ENCODE data around the gene SERPINA3. TPM values are rescaled to one million over a fixed set of nuclear protein-coding genes. Genes with fewer than 3 reads are reported as not detected.

The SERPINA3 gene
- total RNA-seq, 1 donor from 2014 or later = not detected

DNA sequence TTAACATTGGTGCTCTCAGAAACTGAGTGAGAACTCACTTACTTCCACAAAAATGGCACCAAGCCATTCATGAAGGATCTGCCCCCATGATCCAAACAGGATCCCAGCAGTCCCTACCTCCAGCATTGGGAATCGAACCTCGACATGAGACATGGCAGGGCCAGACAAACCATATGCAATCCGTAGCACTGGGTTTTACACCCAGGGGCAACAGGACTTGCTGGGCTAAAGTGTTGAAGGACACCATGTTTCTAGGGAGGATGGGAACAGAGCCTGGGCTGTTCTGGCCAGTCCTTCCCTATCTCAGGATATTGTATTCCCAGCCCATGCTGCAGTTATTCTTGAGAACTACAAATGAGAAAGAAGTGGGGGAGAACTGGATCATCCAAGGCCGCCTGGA is 36.6 kb downstream of the SERPINA3 start:
- no peak overlapping the region for H3K4me2 ChIP-seq
- H3K36me3 ChIP-seq = no peaks in the 10 kb centered on the region
- no peak for DNase-seq (ENCODE audit: low spot score)
- Mint-ChIP-seq H3K4me1 (peaks cover 15% of the 10 kb centered on the region), H3K27me3 (ENCODE audit: insufficient read depth, low read depth) (peaks cover 4% of the 10 kb centered on the region), H3K9me3 (peaks cover 6% of the 10 kb centered on the region), H3K27ac (no peak overlapping the region), H3K4me3 (no peak overlapping the region), H3K36me3 (no peaks in the 10 kb centered on the region)
- no peaks in the 10 kb centered on the region for H3K9me3 ChIP-seq (ENCODE audit: low read depth)
- no peak overlapping the region for H2AFZ ChIP-seq (replicated peaks)
- H3K79me2 ChIP-seq (ENCODE audit: low read depth) = no peaks in the 10 kb centered on the region
- no peaks in the 10 kb centered on the region for H3K27me3 ChIP-seq
- TF ChIP-seq, protein P1, sequence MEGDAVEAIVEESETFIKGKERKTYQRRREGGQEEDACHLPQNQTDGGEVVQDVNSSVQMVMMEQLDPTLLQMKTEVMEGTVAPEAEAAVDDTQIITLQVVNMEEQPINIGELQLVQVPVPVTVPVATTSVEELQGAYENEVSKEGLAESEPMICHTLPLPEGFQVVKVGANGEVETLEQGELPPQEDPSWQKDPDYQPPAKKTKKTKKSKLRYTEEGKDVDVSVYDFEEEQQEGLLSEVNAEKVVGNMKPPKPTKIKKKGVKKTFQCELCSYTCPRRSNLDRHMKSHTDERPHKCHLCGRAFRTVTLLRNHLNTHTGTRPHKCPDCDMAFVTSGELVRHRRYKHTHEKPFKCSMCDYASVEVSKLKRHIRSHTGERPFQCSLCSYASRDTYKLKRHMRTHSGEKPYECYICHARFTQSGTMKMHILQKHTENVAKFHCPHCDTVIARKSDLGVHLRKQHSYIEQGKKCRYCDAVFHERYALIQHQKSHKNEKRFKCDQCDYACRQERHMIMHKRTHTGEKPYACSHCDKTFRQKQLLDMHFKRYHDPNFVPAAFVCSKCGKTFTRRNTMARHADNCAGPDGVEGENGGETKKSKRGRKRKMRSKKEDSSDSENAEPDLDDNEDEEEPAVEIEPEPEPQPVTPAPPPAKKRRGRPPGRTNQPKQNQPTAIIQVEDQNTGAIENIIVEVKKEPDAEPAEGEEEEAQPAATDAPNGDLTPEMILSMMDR (IDR thresholded peaks at IDR 0.05) = no peak
- no peak for TF ChIP-seq EZH2 (IDR thresholded peaks at IDR 0.05)
- no peak for TF ChIP-seq EZH2phosphoT487 (IDR thresholded peaks at IDR 0.05)
- no peaks in the 10 kb centered on the region for H4K20me1 ChIP-seq (ENCODE audit: low read depth)
- H3K4me3 ChIP-seq = no peak overlapping the region
- no peaks in the 10 kb centered on the region for H3F3A ChIP-seq (ENCODE audit: low read depth)
- H3K9ac ChIP-seq = no peak overlapping the region
- no peak overlapping the region for H3K27ac ChIP-seq
- no peaks in the 10 kb centered on the region for H3K4me1 ChIP-seq

- Histone ChIP-seq H3K4me3 (no peak overlapping the region), H3K4me2 (no peak overlapping the region), H4K20me1 (ENCODE audit: low read depth) (no peaks in the 10 kb centered on the region), H2AFZ (replicated peaks) (no peak overlapping the region), H3K27ac (no peak overlapping the region), H3K9ac (no peak overlapping the region), H3K4me1 (no peaks in the 10 kb centered on the region), H3K27me3 (no peaks in the 10 kb centered on the region), H3F3A (ENCODE audit: low read depth) (no peaks in the 10 kb centered on the region), H3K36me3 (no peaks in the 10 kb centered on the region), H3K79me2 (ENCODE audit: low read depth) (no peaks in the 10 kb centered on the region), H3K9me3 (ENCODE audit: low read depth) (no peaks in the 10 kb centered on the region)
- no peaks in the 10 kb centered on the region for H3K36me3 Mint-ChIP-seq
- H3K27me3 Mint-ChIP-seq (ENCODE audit: insufficient read depth, low read depth) = peaks cover 2% of the 10 kb centered on the region
- no peak overlapping the region for H3K27ac Mint-ChIP-seq
- H3K4me3 Mint-ChIP-seq = no peak overlapping the region
- peaks cover 5% of the 10 kb centered on the region for H3K9me3 Mint-ChIP-seq
- TF ChIP-seq EZH2 (IDR thresholded peaks at IDR 0.05) (no peak), EZH2phosphoT487 (IDR thresholded peaks at IDR 0.05) (no peak)
- TF ChIP-seq, protein P1 (IDR thresholded peaks at IDR 0.05) = no peak
- peaks cover 8% of the 10 kb centered on the region for H3K4me1 Mint-ChIP-seq
- no peak for DNase-seq (ENCODE audit: low spot score)
Observed at GRCh38 chr14:94649543-94650443, 37.6 kb downstream of the SERPINA3 start.

GRCh38 chr14:94650444-94650775 is 38.2 kb downstream of the SERPINA3 start:
- no peaks in the 10 kb centered on the region for H3K36me3 Mint-ChIP-seq
- no peak overlapping the region for H3K4me2 ChIP-seq
- peaks cover 5% of the 10 kb centered on the region for H3K9me3 Mint-ChIP-seq
- peaks cover 2% of the 10 kb centered on the region for H3K27me3 Mint-ChIP-seq (ENCODE audit: insufficient read depth, low read depth)
- H3K4me1 Mint-ChIP-seq = peaks cover 8% of the 10 kb centered on the region
- no peak for DNase-seq (ENCODE audit: low spot score)
- no peaks in the 10 kb centered on the region for H4K20me1 ChIP-seq (ENCODE audit: low read depth)
- no peaks in the 10 kb centered on the region for H3K9me3 ChIP-seq (ENCODE audit: low read depth)
- H3K4me1 ChIP-seq = no peaks in the 10 kb centered on the region
- H3K79me2 ChIP-seq (ENCODE audit: low read depth) = no peaks in the 10 kb centered on the region
- no peaks in the 10 kb centered on the region for H3F3A ChIP-seq (ENCODE audit: low read depth)
- H2AFZ ChIP-seq (replicated peaks) = no peak overlapping the region
- H3K27ac Mint-ChIP-seq = no peak overlapping the region
- no peaks in the 10 kb centered on the region for H3K36me3 ChIP-seq
- no peak overlapping the region for H3K4me3 ChIP-seq
- H3K4me3 Mint-ChIP-seq = no peak overlapping the region
- H3K27me3 ChIP-seq = no peaks in the 10 kb centered on the region
- no peak overlapping the region for H3K27ac ChIP-seq
- TF ChIP-seq, protein P1 (IDR thresholded peaks at IDR 0.05) = no peak
- TF ChIP-seq EZH2phosphoT487 (IDR thresholded peaks at IDR 0.05) = no peak
- TF ChIP-seq EZH2 (IDR thresholded peaks at IDR 0.05) = no peak
- no peak overlapping the region for H3K9ac ChIP-seq
